Amniotic epithelial cell (primary cell): ENCODE results near the gene EZR.

Experiments used
- DNase-seq: peaks from one replicate; pipeline ENCODE4 v3.0.0-alpha.2; 2010; ENCODE audit warnings: low read depth

EZR gene

GRCh38 chr6:158760618-158761250, 58.4 kb downstream of the EZR start:
- DNase-seq = no peak

DNA sequence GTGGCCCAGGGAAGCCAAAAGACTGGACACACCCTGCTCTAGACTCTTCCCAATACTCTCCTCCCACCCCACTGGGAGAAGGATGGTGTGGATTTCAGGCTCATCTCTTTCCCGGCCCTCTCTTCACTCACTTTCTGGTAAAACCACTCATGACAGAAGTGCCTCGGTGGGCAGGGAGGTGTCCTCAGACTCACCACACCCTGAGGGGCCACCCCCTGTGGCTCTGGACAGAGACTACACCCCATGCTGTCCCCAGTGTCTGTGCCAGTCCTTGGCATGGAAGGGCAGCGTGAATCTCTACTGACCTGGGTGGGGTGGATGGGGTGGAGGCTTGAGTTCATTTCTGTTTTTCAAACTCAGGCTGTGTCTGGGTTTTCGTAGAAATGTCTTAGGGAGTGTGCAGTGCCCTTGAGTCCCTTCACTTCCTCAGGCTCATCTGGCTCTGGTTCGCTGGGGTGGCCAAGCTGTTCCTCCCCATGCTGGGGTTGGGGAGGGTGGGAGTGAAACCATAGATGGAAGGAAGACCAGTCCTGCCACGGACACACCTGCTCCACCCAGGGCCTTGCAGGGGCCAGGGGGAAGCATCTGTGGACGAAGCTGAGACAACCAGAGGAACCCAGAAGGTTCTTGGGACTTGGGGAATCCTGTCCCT, 59.1 kb downstream of the EZR start:
- DNase-seq = no peak

- DNase-seq = no peak
Measured at GRCh38 chr6:158758941-158759479, 60.2 kb downstream of the EZR start.

GRCh38 chr6:158758451-158758860, 60.7 kb downstream of the EZR start:
- DNase-seq = peak; percentile 77

- DNase-seq = no peak
Measured at GRCh38 chr6:158757753-158758090, 61.4 kb downstream of the EZR start.

DNA sequence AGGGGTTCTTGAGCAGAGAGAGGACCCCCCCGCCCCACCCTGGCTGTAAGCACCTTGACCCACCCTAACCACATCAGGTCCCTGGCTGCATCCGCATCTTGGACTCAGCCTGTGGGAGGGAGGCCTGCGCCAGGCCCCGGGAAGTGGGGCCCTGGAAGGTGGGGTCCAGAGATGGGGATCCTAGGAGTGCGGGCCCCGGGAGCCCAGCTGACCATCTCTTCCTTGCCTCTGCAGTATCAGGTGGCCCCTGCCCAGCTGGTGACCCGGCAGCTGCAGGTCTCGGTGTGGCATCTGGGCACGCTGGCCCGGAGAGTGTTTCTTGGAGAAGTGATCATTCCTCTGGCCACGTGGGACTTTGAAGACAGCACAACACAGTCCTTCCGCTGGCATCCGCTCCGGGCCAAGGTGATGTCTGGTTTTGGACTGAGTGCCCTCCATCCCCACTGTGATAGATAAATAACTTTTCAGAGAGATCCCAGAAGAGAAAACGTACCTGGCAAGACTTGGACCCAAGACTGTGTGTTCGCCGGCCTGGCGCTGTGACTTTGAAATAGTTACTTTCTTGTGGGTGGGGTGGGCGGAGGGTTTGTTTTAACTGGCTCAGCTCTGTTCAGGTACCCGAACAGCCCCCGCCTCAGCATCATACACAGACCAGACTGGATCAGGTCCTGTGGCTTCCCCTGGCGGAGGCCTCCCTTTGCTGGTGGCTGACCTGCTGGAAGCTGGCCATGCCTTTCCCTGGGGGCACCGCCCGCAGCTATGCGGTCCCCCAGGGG, 62.0 kb downstream of the EZR start:
- DNase-seq = no peak

GRCh38 chr6:158756126-158756525, 63.0 kb downstream of the EZR start:
- DNase-seq = no peak

DNA sequence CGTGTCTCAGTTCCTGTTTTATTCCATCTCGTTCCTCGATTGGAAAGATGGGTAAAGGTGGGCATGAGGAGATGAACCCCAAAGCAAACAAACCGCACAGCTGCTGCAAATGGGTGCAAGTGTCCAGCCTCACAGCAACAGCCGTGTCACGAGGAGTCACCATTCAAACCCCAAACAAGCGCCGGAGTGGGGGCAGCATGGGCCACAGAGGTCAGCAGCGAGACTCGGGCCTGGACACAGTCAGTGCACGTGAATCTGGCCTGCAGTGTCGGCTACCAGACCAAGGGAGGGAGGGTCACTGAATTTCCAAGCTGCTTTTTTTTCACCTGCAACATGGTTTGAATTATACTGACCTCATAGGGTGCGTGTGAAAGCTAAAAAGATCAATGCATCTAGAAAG, 63.5 kb downstream of the EZR start:
- no peak for DNase-seq

DNA sequence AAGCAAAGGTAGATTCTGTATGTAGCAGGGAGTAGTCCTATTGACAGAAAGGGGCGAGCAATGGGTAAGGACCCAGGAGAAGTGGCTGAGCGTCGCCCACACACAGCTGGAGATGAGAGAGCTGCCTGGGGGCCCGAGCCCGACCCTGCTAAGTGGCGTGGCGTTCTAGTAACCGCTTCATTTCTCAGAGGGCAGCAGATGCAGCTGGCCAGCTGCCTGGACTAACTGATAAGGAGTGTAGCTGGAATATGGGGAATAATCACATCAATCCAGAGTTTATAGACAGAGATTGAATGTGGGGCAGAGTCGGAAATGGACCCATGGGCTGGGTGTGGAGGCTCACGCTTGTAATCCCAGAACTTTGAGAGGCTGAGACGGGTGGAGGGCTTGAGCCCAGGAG, 64.4 kb downstream of the EZR start:
- DNase-seq = no peak

- no peak for DNase-seq
Measured at GRCh38 chr6:158753811-158754210, 65.4 kb downstream of the EZR start.

GRCh38 chr6:158752613-158753012, 66.6 kb downstream of the EZR start:
- no peak for DNase-seq

- no peak for DNase-seq
Measured at GRCh38 chr6:158751921-158752320, 67.2 kb downstream of the EZR start.

DNA sequence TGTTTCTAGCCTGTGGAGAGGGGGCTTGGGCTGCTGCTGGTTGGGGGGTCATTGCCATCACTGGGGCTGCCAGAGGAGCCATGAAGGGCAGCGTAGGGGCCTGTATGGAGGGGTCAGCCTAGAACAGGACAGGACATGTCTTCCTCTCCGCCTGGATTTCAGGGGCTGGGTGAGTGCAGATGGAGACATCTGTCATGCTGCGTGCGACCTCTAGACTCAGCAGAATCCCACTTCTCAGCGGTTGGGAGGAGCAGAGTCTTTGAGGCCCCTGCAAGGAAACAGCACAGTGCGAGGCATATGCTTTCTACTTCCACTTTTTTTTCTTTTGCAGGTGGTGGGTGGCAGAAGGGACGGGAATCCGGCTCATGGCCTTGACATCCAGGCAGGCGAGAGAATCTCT, 67.9 kb downstream of the EZR start:
- no peak for DNase-seq

GRCh38 chr6:158744986-158745430, 74.2 kb downstream of the EZR start:
- peak; percentile 57 for DNase-seq

DNA sequence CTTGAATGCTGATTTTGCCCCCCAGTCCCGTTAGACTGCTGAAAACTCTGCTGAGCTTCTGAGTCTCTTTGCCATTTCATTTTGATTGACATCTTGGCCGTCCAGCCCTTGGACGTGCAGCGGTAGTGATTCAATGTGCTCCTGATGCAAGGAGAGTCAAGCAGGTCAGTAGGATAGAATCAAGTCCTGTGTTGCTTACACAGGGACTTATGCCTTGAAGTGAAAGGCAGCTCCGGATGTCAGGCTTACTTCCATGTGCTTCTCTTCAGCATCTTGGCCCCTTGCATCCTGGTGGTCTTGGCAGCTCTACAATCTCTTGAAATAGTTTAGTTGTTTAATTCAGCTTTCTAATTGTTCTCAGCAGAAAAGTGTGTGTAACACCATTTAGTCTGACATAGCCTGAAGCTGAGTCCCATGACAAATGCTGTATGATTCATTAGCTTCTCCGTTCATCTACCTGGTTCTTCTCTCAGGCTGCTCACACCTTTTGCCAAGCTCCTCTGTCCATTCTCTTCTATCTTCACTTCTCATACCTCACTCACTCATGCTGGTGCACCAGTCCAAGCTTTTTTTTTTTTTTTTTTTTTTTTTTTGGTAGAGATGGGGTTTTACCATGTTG, 76.0 kb downstream of the EZR start:
- DNase-seq = no peak

DNA sequence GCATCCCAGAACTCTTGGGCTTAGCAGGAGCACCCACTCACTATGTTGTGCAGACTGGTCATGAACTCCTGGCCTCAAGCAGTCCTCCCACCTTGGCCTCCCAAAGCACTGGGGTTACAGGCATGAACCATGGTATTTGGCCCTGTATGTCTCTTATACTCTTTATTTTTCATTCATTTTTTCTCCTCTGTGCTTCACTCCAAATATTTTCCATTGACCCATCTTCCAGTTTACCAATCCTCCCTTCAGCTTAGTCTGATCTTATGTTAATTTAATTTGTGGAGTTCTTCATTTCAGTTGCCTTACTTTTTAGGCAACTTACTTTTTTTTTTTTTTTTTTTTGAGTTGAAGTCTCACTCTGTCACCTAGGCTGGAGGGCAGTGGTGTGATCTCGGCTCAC, 79.5 kb downstream of the EZR start:
- DNase-seq = no peak

GRCh38 chr6:158737710-158738615, 81.2 kb downstream of the EZR start:
- peak; percentile 93 for DNase-seq

DNA sequence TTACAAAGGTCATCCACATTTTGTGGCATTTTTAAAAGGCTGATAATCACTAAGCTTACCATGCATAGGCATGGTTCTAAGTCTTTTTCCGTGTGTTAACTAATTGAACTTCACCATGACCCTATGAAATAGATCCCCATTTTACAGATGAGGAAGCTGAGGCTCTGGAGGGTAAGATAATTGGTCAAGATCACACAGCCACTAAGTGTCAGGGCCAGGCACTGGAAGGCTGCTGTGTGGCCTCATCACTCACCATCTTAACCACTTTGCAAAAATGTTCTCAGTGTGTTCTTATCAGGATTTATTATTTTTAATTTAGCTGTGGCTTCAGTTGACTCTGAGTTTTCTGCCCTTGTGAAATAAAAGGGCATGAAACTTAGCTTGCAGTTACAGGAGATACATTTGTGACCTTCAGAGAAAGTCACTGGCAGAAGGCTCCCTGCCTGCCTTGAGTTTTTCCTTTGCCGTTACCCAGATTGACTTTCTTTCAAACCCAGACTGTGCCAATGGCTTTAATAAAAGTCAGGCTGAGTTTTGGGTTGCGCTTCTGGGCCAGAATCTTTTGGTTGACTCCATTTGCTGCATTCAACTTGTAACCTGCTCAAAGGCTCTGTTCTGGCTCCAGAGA, 82.0 kb downstream of the EZR start:
- DNase-seq = peak; percentile 67

- DNase-seq = no peak
Measured at GRCh38 chr6:158735009-158735408, 84.2 kb downstream of the EZR start.

DNA sequence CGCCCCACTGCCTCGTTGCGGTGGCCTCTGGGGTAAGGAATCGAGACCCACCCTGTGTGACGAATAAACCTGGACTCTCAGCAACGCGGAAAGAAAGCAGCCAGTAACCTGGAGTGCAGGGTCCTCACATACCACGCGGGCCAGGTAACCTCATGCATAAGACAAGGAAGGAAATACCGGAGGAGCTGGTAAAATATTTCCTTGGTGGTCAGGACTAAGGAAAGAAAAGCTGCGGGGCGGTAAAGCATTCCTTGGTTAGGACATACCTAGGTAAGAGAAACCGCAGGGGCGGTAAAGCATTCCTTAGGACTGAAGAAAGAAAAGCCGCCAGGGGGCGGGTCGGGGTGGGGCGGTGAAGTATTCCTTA, 88.6 kb downstream of the EZR start:
- DNase-seq = no peak

GRCh38 chr6:158729906-158730540, 89.1 kb downstream of the EZR start:
- DNase-seq = peak; percentile 34
